IMR-90 (cell line): ENCODE results near the gene REN. TPM values are rescaled to one million over a fixed set of nuclear protein-coding genes. Genes with fewer than 3 reads are reported as not detected.

Experiments
- ATAC-seq: fragments of 200-7000 bp; cut with Tn5 transposase; 2 replicates; pipeline ENCODE4 v1.9.1; 2020; ENCODE audit warnings: low read depth, mild to moderate bottlenecking, moderate library complexity
- BruUV-seq: library from RNA; stranded (reverse); fragments of 400-500 nt; replicated peaks from 2 replicates; lab custom pipeline; 2021; lab: Mats Ljungman, UMichigan
- CTCF ChIA-PET: fragments of 300-600 bp; formaldehyde crosslinking; extraction: SDS; loops from one replicate; lab custom pipeline; 2021; ENCODE audit warnings: antibody characterized with exemption; lab: Yijun Ruan, JAX
- POLR2A ChIA-PET: fragments of 300-600 bp; sonication (Branson Sonifier 250); formaldehyde crosslinking; loops from one replicate; lab custom pipeline; 2022; ENCODE audit warnings: antibody characterized with exemption; ENCODE audit not compliant: unreplicated experiment; lab: Charles Lee
- DNase-seq: peaks from one replicate; pipeline ENCODE4 v3.0.0; 2013
- H2AFZ ChIP-seq: replicated peaks from 2 replicates; pipeline ENCODE3; 2013; ENCODE audit warnings: low read length, mild to moderate bottlenecking; ENCODE audit not compliant: poor library complexity
- H2AK5ac ChIP-seq: 2 replicates; pipeline ENCODE4 v1.6.1; 2013; ENCODE audit warnings: low read depth, low read length, inconsistent platforms
- H2AK9ac ChIP-seq: replicated peaks from 2 replicates; pipeline ENCODE3; 2013; ENCODE audit warnings: mild to moderate bottlenecking, low read depth, low read length, moderate library complexity; ENCODE audit not compliant: poor library complexity
- H2BK120ac ChIP-seq: 2 replicates; pipeline ENCODE4 v1.6.1; 2013; ENCODE audit warnings: low read depth, low read length, inconsistent platforms
- H2BK15ac ChIP-seq: 3 replicates; pipeline ENCODE4 v1.6.1; 2013; ENCODE audit warnings: low read depth, low read length, inconsistent platforms
- H2BK20ac ChIP-seq: 2 replicates; pipeline ENCODE4 v1.6.1; 2013; ENCODE audit warnings: low read depth, mild to moderate bottlenecking, inconsistent platforms, low read length, moderate library complexity
- H2BK5ac ChIP-seq: 2 replicates; pipeline ENCODE4 v1.6.1; 2013; ENCODE audit warnings: mild to moderate bottlenecking, low read depth, low read length, inconsistent platforms; ENCODE audit not compliant: poor library complexity, severe bottlenecking
- H3K14ac ChIP-seq: replicated peaks from 2 replicates; pipeline ENCODE4 v1.6.1; 2013; ENCODE audit warnings: low read depth, low read length, inconsistent platforms
- H3K18ac ChIP-seq: 2 replicates; pipeline ENCODE4 v1.6.1; 2013; ENCODE audit warnings: low read depth, low read length, control low read depth
- H3K23ac ChIP-seq: 2 replicates; pipeline ENCODE4 v1.6.1; 2013; ENCODE audit warnings: low read depth, low read length, inconsistent platforms
- H3K27ac ChIP-seq: 2 replicates; pipeline ENCODE4 v1.5.1; 2013; ENCODE audit warnings: mild to moderate bottlenecking, control low read depth, low read length; ENCODE audit not compliant: insufficient read depth
- H3K27me3 ChIP-seq: 2 replicates; pipeline ENCODE4 v1.6.1; 2013; ENCODE audit warnings: low read length; ENCODE audit not compliant: control insufficient read depth, insufficient read depth
- H3K36me3 ChIP-seq: 2 replicates; pipeline ENCODE4 v1.6.1; 2013; ENCODE audit warnings: low read length, mixed read lengths; ENCODE audit not compliant: control insufficient read depth, insufficient read depth
- H3K4ac ChIP-seq: 2 replicates; pipeline ENCODE4 v1.6.1; 2013; ENCODE audit warnings: low read depth, low read length, inconsistent platforms
- H3K4me1 ChIP-seq: 2 replicates; pipeline ENCODE4 v1.6.1; 2013; ENCODE audit warnings: low read length, mixed read lengths; ENCODE audit not compliant: control insufficient read depth, insufficient read depth
- H3K4me2 ChIP-seq: 2 replicates; pipeline ENCODE4 v1.6.1; 2013; ENCODE audit warnings: low read depth, mild to moderate bottlenecking, control low read depth, low read length, moderate library complexity
- H3K4me3 ChIP-seq: 2 replicates; pipeline ENCODE4 v1.5.1; 2013; ENCODE audit warnings: low read depth, mild to moderate bottlenecking, control low read depth, low read length, moderate library complexity; ENCODE audit not compliant: insufficient read depth
- H3K56ac ChIP-seq: 2 replicates; pipeline ENCODE4 v1.6.1; 2013; ENCODE audit warnings: low read length, inconsistent platforms; ENCODE audit not compliant: insufficient read depth; ENCODE audit errors: extremely low read depth
- H3K79me1 ChIP-seq, 2 experiments: 2 replicates each; pipeline ENCODE4 v1.6.1; 2013; ENCODE audit warnings: low read length in 2 of 2, inconsistent platforms in 1 of 2, low read depth in 1 of 2
- H3K9ac ChIP-seq: 2 replicates; pipeline ENCODE4 v1.6.1; 2013; ENCODE audit warnings: low read depth, low read length, control low read depth
- H3K9me1 ChIP-seq: 2 replicates; pipeline ENCODE4 v1.6.1; 2013; ENCODE audit warnings: low read length, inconsistent platforms; ENCODE audit not compliant: insufficient read depth
- H3K9me3 ChIP-seq: 2 replicates; pipeline ENCODE4 v1.6.1; 2013; ENCODE audit warnings: low read length; ENCODE audit not compliant: control insufficient read depth, insufficient read depth
- H4K20me1 ChIP-seq: 2 replicates; pipeline ENCODE4 v1.6.1; 2013; ENCODE audit warnings: low read length, inconsistent platforms; ENCODE audit not compliant: insufficient read depth
- H4K5ac ChIP-seq: 2 replicates; pipeline ENCODE4 v1.6.1; 2013; ENCODE audit warnings: mild to moderate bottlenecking, low read depth, low read length, control low read depth
- H4K8ac ChIP-seq, 2 experiments: 2 replicates each; pipeline ENCODE4 v1.6.1; 2013; ENCODE audit warnings: low read depth in 2 of 2, low read length in 2 of 2, control low read depth in 1 of 2, inconsistent platforms in 1 of 2
- H4K91ac ChIP-seq: 2 replicates; pipeline ENCODE4 v1.6.1; 2013; ENCODE audit warnings: low read depth, low read length, inconsistent platforms; ENCODE audit not compliant: insufficient read depth
- BHLHE40 ChIP-seq: fragments of 150-350 bp; IDR thresholded peaks from 2 replicates; pipeline ENCODE4 v1.6.1; 2016; ENCODE audit warnings: mild to moderate bottlenecking, low read depth, low read length
- CEBPB ChIP-seq: IDR thresholded peaks from 2 replicates; pipeline ENCODE4 v1.6.1; 2012; ENCODE audit warnings: low read depth, low read length, improper control_type of control experiment
- CHD1 ChIP-seq: IDR thresholded peaks from 2 replicates; pipeline ENCODE4 v1.6.1; 2012; ENCODE audit warnings: low read depth, low read length, improper control_type of control experiment
- CTCF ChIP-seq: conservative IDR thresholded peaks from 2 replicates; pipeline ENCODE4 v1.5.1; 2012; ENCODE audit warnings: mild to moderate bottlenecking, low read depth, low read length, improper control_type of control experiment
- ELK1 ChIP-seq: fragments of 150-350 bp; IDR thresholded peaks from 2 replicates; pipeline ENCODE4 v1.6.1; 2016; ENCODE audit warnings: low read depth, mild to moderate bottlenecking, low read length, moderate library complexity, borderline replicate concordance
- FOS ChIP-seq: fragments of 150-350 bp; IDR thresholded peaks from 2 replicates; pipeline ENCODE4 v1.6.1; 2016; ENCODE audit warnings: low read depth, low read length
- MXI1 ChIP-seq: IDR thresholded peaks from 2 replicates; pipeline ENCODE4 v1.6.1; 2012; ENCODE audit warnings: low read depth, mild to moderate bottlenecking, low read length, moderate library complexity, borderline replicate concordance
- NFE2L2 ChIP-seq: fragments of 150-350 bp; IDR thresholded peaks from 2 replicates; pipeline ENCODE4 v1.6.1; 2016; ENCODE audit warnings: low read depth, mild to moderate bottlenecking, low read length
- WGBS, 2 experiments: methylation state at CpG; one replicate each; pipeline versions ENCODE4 v1.1.5 to v1.1.7; 2013; ENCODE audit warnings: missing lambda C conversion rate in 2 of 2; ENCODE audit not compliant: insufficient read length in 1 of 2; ENCODE audit errors: extremely low coverage in 2 of 2; 5-methylcytosine and 5-hydroxymethylcytosine counted together
- dilution Hi-C: fragments of 300-500 bp; cut with HindIII; formaldehyde crosslinking; loops from one replicate; pipeline ENCODE4 v1.14.3; 2018; ENCODE audit warnings: low sequenced_read_pairs; ENCODE audit not compliant: unreplicated experiment
- in situ Hi-C: fragments of 300-500 bp; cut with MboI; formaldehyde crosslinking; loops from 3 replicates; pipeline ENCODE4 v1.14.3; 2019; ENCODE audit warnings: low sequenced_read_pairs, inconsistent platforms, mixed read lengths
- intact Hi-C: fragments of 100-400 bp; cut with micrococcal nuclease; formaldehyde crosslinking; loops from 2 replicates; pipeline ENCODE4 v1.10.0; 2022
- polyA plus RNA-seq, 3 experiments: library from polyadenylated mRNA; depleted of rRNA; stranded (reverse); fragments of >200 nt; gene quantifications; 2 replicates each; pipeline ENCODE4 v1.2.3, GENCODE V29; 2012; ENCODE audit warnings: low replicate concordance in 1 of 3
- total RNA-seq: library from RNA; depleted of rRNA; stranded (reverse); fragments of >200 nt; gene quantifications from 2 replicates; pipeline ENCODE4 v1.2.3, GENCODE V29; 2012
- TF ChIP-seq, protein P1 (sequence below): fragments of 150-350 bp; IDR thresholded peaks from 2 replicates; pipeline ENCODE4 v1.6.1; 2017; ENCODE audit warnings: mild to moderate bottlenecking, antibody characterized with exemption, low read length, low read depth

Gene REN
- total and polyA plus RNA-seq, 2 of the 4 experiments (the other 2 are of a cell fraction) = 0.54 to 1.2 TPM

DNA sequence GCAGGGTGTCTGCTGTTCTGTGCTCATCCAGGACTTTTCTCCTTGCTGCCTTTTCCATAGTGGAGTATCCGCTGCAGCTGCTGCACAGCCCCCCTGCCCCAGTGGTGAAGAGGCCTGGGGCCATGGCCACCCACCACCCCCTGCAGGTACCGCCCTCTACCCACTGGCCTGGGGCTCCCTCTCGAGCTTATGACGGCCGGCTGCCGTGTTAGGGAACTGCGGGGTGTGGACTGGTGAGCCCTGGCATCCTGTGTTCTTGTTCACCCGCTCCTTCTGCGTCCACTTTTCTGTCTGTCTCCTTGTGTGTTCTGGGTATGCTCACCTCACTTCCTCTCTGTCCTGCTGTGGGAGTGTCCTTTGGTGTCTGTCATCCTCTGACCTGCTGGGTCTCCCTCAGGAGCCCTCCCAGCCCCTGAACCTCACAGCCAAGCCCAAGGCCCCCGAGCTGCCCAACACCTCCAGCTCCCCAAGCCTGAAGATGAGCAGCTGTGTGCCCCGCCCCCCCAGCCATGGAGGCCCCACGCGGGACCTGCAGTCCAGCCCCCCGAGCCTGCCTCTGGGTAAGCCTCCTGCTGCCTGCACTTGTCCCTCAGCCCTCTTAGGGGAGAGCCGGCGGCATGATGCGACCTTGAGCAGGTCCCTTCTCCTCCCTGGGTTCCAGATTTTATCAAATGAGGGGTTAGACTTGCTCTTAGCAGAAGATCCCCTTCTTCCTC lies 44.1 kb downstream of the REN start:
- H3K27me3 ChIP-seq = no peaks in the 10 kb centered on the region
- H4K5ac ChIP-seq = no peak overlapping the region
- no TSS peak for BruUV-seq
- intact Hi-C loops (no loop called here), dilution Hi-C loops (no loop called here), in situ Hi-C loops (no loop called here)
- H2AK9ac ChIP-seq = no peak overlapping the region
- TF ChIP-seq NFE2L2 = no peak
- TF ChIP-seq ELK1 = no peak
- TF ChIP-seq, protein P1, sequence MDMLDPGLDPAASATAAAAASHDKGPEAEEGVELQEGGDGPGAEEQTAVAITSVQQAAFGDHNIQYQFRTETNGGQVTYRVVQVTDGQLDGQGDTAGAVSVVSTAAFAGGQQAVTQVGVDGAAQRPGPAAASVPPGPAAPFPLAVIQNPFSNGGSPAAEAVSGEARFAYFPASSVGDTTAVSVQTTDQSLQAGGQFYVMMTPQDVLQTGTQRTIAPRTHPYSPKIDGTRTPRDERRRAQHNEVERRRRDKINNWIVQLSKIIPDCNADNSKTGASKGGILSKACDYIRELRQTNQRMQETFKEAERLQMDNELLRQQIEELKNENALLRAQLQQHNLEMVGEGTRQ = no peak
- no peak for TF ChIP-seq CHD1
- TF ChIP-seq BHLHE40 = no peak
- no peak for TF ChIP-seq MXI1
- TF ChIP-seq FOS = no peak
- TF ChIP-seq CTCF = no peak
- TF ChIP-seq CEBPB = no peak
- no peak overlapping the region for H3K4me2 ChIP-seq
- H3K9me1 ChIP-seq = no peaks in the 10 kb centered on the region
- H3K9ac ChIP-seq = no peak overlapping the region
- no peak overlapping the region for H2AFZ ChIP-seq
- H2BK5ac ChIP-seq = no peak overlapping the region
- H3K36me3 ChIP-seq = peaks cover 11% of the 10 kb centered on the region
- whole genome bisulfite sequencing, 2 experiments = 100% methylated on average over 3 of the region's 17 CpGs; no CpG with 5 or more reads in 1 of the 2 experiments
- H3K18ac ChIP-seq = no peak overlapping the region
- no peak overlapping the region for H2BK15ac ChIP-seq
- no peak overlapping the region for H2BK120ac ChIP-seq
- DNase-seq = no peak
- no peak overlapping the region for H4K91ac ChIP-seq
- POLR2A ChIA-PET = no interaction called here
- H4K20me1 ChIP-seq = no peaks in the 10 kb centered on the region
- H3K4me3 ChIP-seq = no peak overlapping the region
- no peak overlapping the region for H3K56ac ChIP-seq
- no peak overlapping the region for H3K23ac ChIP-seq
- ATAC-seq = no peak
- H3K4me1 ChIP-seq = peaks cover 1% of the 10 kb centered on the region; the same call in 1 of the 2 replicates
- H3K27ac ChIP-seq = no peak overlapping the region
- no peak overlapping the region for H2BK20ac ChIP-seq
- H3K14ac ChIP-seq = no peak overlapping the region
- H3K9me3 ChIP-seq = no peaks in the 10 kb centered on the region
- H3K79me1 ChIP-seq = no peaks in the 10 kb centered on the region
- no peak overlapping the region for H2AK5ac ChIP-seq
- H3K4ac ChIP-seq = no peak overlapping the region
- H4K8ac ChIP-seq = no peak overlapping the region
- CTCF ChIA-PET = no interaction called here
